ENCODE data around the gene ALDH4A1. TPM values are rescaled to one million over a fixed set of nuclear protein-coding genes. Genes with fewer than 3 reads are reported as not detected.
A peak's percentile ranks its signal among the peaks of the same experiment; 100 is the strongest.

ALDH4A1 gene
- total and polyA plus RNA-seq, 2 of the 4 experiments (the other 2 are of a cell fraction): 8.6 to 21.1 TPM

GRCh38 chr1:18875796-18876128 lies 26.6 kb downstream of the ALDH4A1 start:
- WGBS, 2 experiments (ENCODE audit: extremely low coverage in 2 of 2, insufficient read length in 1 of 2): 83% methylated on average over 2 of the region's 3 CpGs; no CpG with 5 or more reads in 1 of the 2 experiments
- no TSS peak for BruUV-seq (replicated peaks)
- H4K20me1 ChIP-seq (ENCODE audit: insufficient read depth, low read length): no peaks in the 10 kb centered on the region
- no peak overlapping the region for H3K27ac ChIP-seq (ENCODE audit: insufficient read depth, low read length)
- no peak overlapping the region for H4K5ac ChIP-seq (ENCODE audit: low read depth, low read length)
- H3K18ac ChIP-seq (ENCODE audit: low read depth, low read length): no peak overlapping the region
- no peaks in the 10 kb centered on the region for H3K4me1 ChIP-seq (ENCODE audit: control insufficient read depth, insufficient read depth, low read length)
- H2BK5ac ChIP-seq (ENCODE audit: low read depth, low read length, poor library complexity, severe bottlenecking): no peak overlapping the region
- H3K14ac ChIP-seq (replicated peaks; ENCODE audit: low read depth, low read length): no peak overlapping the region
- intact Hi-C loops (cut with micrococcal nuclease): loop anchor here (1.0 kb wide), 1 partner anchor 278 kb away; no protein-coding TSS in a partner anchor
- H3K36me3 ChIP-seq (ENCODE audit: control insufficient read depth, insufficient read depth, low read length): peaks cover 2% of the 10 kb centered on the region
- no peak overlapping the region for H2AK5ac ChIP-seq (ENCODE audit: low read depth, low read length)
- H2AFZ ChIP-seq (replicated peaks; ENCODE audit: low read length, poor library complexity): peak overlapping the region; percentile 33
- no peak overlapping the region for H2BK20ac ChIP-seq (ENCODE audit: low read depth, low read length)
- ATAC-seq (ENCODE audit: low read depth) (no peak), DNase-seq (no peak)
- H3K9me3 ChIP-seq (ENCODE audit: control insufficient read depth, insufficient read depth, low read length): no peaks in the 10 kb centered on the region
- H3K4me3 ChIP-seq (ENCODE audit: insufficient read depth, low read depth, low read length): no peak overlapping the region
- no peak overlapping the region for H2AK9ac ChIP-seq (replicated peaks; ENCODE audit: low read depth, low read length, poor library complexity)
- H3K4me2 ChIP-seq (ENCODE audit: low read depth, low read length): no peak overlapping the region
- H3K9me1 ChIP-seq (ENCODE audit: insufficient read depth, low read length): no peaks in the 10 kb centered on the region
- H4K8ac ChIP-seq (ENCODE audit: low read depth in 2 of 2, low read length in 2 of 2): no peak overlapping the region
- H3K79me1 ChIP-seq (ENCODE audit: low read depth in 1 of 2, low read length in 2 of 2): no peaks in the 10 kb centered on the region
- no peaks in the 10 kb centered on the region for H3K27me3 ChIP-seq (ENCODE audit: control insufficient read depth, insufficient read depth, low read length)
- no peak overlapping the region for H2BK15ac ChIP-seq (ENCODE audit: low read depth, low read length)
- CTCF ChIA-PET: interaction anchor here (0.5 to 1.1 kb wide), 9 partner anchors 8 to 1114 kb away, joined by 3 to 7 read pairs (median 4); no protein-coding TSS in a partner anchor
- no peak overlapping the region for H2BK120ac ChIP-seq (ENCODE audit: low read depth, low read length)
- TF ChIP-seq ELK1 (IDR thresholded peaks at IDR 0.05; ENCODE audit: borderline replicate concordance, low read depth, low read length): no peak
- TF ChIP-seq CHD1 (IDR thresholded peaks at IDR 0.05; ENCODE audit: low read depth, low read length): no peak
- no peak overlapping the region for H3K9ac ChIP-seq (ENCODE audit: low read depth, low read length)
- no peak overlapping the region for H3K23ac ChIP-seq (ENCODE audit: low read depth, low read length)
- in situ Hi-C loops (cut with MboI; ENCODE audit: low sequenced_read_pairs): loop anchor here (10.0 kb wide), 1 partner anchor 281 kb away; no protein-coding TSS in a partner anchor
- dilution Hi-C loops (cut with HindIII; ENCODE audit: low sequenced_read_pairs, unreplicated experiment): no loop called here
- no peak overlapping the region for H3K56ac ChIP-seq (ENCODE audit: extremely low read depth, insufficient read depth, low read length)
- POLR2A ChIA-PET (ENCODE audit: unreplicated experiment): no interaction called here
- H4K91ac ChIP-seq (ENCODE audit: insufficient read depth, low read depth, low read length): no peak overlapping the region
- H3K4ac ChIP-seq (ENCODE audit: low read depth, low read length): no peak overlapping the region
